Lower leg skin (tissue), 3 donors: Measurements from ENCODE around the gene KRT86.

Experiments
- CTCF ChIP-seq, 3 donors: fragments of 450-650 bp; IDR thresholded peaks; one replicate each; pipeline ENCODE4 v1.5.1; 2016; ENCODE audit warnings: antibody characterized with exemption in 3 of 3, mild to moderate bottlenecking in 3 of 3, moderate library complexity in 2 of 3
- POLR2A ChIP-seq, 2 donors: fragments of 450-650 bp; IDR thresholded peaks; one replicate each; pipeline ENCODE4 v1.6.1; 2016 to 2017; ENCODE audit warnings: antibody characterized with exemption in 2 of 2, mild to moderate bottlenecking in 1 of 2, moderate library complexity in 1 of 2

DNA sequence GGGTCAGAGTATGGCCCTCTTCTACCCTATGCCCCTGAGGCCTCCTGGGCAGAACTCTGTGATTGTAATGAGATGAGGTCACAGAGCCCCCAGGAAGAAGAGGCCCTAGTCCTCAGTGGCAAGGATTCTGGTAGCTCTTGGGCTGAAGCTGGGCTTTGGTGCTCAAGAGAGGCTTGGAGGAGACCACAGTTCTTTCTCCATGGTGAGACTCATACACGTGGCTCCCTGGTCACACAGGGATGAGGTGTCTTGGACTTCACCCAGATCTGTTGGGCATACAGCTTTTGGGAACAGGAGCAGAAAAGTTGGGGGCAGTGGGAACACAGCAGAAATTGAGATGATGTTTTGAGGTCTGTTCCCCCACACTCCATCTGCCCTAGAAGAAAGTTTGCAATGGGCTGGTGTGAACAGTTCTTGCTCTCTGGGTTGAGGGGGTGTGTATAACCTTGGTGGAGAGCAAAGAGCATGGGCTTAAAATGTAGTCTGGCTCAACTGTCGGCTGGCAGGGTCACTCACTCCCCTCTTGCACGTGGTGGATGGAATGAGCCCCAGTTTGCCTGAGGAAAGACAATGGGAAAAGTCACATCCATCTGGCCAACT, at the start of gene KRT86:
- TF ChIP-seq CTCF (IDR thresholded peaks at IDR 0.05) (no peak), POLR2A (IDR thresholded peaks at IDR 0.05) (no peak)
